Loucy (cell line): ENCODE data around the gene OR2T4.

Experiments
- H2AFZ ChIP-seq: fragments of 200-600 bp; sonication (generic); 2 replicates; pipeline ENCODE4 v1.6.0; 2016; ENCODE audit warnings: antibody characterized with exemption, mild to moderate bottlenecking, low read length, moderate library complexity
- H3F3A ChIP-seq: fragments of 200-600 bp; 2 replicates; pipeline ENCODE4 v1.6.0; 2016; ENCODE audit warnings: antibody characterized with exemption, low read depth, mild to moderate bottlenecking
- H3K27me3 ChIP-seq: fragments of 200-600 bp; sonication (generic); 2 replicates; pipeline ENCODE4 v1.6.1; 2014; ENCODE audit warnings: low read length, mild to moderate bottlenecking; ENCODE audit not compliant: insufficient read depth, poor library complexity, severe bottlenecking
- H3K36me3 ChIP-seq: fragments of 200-600 bp; sonication (generic); 2 replicates; pipeline ENCODE4 v1.6.1; 2016; ENCODE audit warnings: low read length; ENCODE audit not compliant: insufficient read depth
- H3K4me1 ChIP-seq: fragments of 200-600 bp; sonication (generic); 2 replicates; pipeline ENCODE4 v1.5.1; 2014; ENCODE audit warnings: low read length, mild to moderate bottlenecking; ENCODE audit not compliant: insufficient read depth, poor library complexity, severe bottlenecking
- H3K4me2 ChIP-seq: fragments of 200-600 bp; sonication (generic); 2 replicates; pipeline ENCODE4 v1.6.0; 2014; ENCODE audit warnings: antibody characterized with exemption, low read length, low read depth, mild to moderate bottlenecking; ENCODE audit not compliant: poor library complexity, severe bottlenecking
- H3K4me3 ChIP-seq: fragments of 200-600 bp; sonication (generic); 2 replicates; pipeline ENCODE4 v1.5.1; 2014; ENCODE audit warnings: low read length, mild to moderate bottlenecking, mixed read lengths; ENCODE audit not compliant: poor library complexity, severe bottlenecking
- H3K79me2 ChIP-seq: fragments of 200-600 bp; sonication (generic); 2 replicates; pipeline ENCODE4 v1.6.1; 2014; ENCODE audit warnings: low read length; ENCODE audit not compliant: insufficient read depth
- H3K9ac ChIP-seq: fragments of 200-600 bp; sonication (generic); 2 replicates; pipeline ENCODE4 v1.6.0; 2014; ENCODE audit warnings: mild to moderate bottlenecking, low read depth, low read length, moderate library complexity; ENCODE audit not compliant: poor library complexity, severe bottlenecking
- H3K9me2 ChIP-seq: fragments of 200-600 bp; sonication (generic); replicated peaks from 2 replicates; pipeline ENCODE4 v1.6.1; 2016; ENCODE audit warnings: low read depth, low read length, mixed read lengths
- H3K9me3 ChIP-seq: fragments of 200-600 bp; sonication (generic); 2 replicates; pipeline ENCODE4 v1.6.1; 2014; ENCODE audit warnings: mild to moderate bottlenecking, antibody characterized with exemption, low read length, low read depth; ENCODE audit not compliant: insufficient read depth
- H4K20me1 ChIP-seq: fragments of 200-600 bp; sonication (generic); 2 replicates; pipeline ENCODE4 v1.6.0; 2014; ENCODE audit warnings: antibody characterized with exemption, low read length, mild to moderate bottlenecking; ENCODE audit not compliant: insufficient read depth, poor library complexity, severe bottlenecking
- CTCF ChIP-seq: fragments of 200-600 bp; sonication (generic); conservative IDR thresholded peaks from 2 replicates; pipeline ENCODE4 v1.5.1; 2014; ENCODE audit warnings: mild to moderate bottlenecking, antibody characterized with exemption, low read length
- EZH2phosphoT487 ChIP-seq: fragments of 200-600 bp; IDR thresholded peaks from 2 replicates; pipeline ENCODE4 v1.6.1; 2018; ENCODE audit warnings: antibody characterized with exemption, mild to moderate bottlenecking, moderate library complexity, borderline replicate concordance

Gene OR2T4

DNA sequence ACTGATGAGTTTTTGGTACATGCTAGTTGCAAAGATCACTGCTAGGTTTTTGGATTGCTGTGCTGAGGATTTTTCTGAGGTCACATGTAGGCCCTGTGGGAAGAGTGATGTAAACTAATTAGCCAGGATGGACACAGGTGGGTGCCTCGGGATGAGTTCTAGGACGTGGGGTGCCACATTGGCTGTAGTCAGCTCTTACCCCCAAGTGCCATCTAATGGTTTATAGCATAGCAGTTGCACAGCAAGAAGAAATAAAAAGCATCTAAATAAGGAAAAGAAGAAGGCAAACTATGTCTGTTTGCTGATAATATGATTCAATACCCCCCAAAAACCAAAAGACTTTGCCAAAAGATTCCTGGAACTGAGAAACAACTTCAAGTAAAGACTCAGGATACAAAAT lies 31.6 kb downstream of the OR2T4 start:
- Histone ChIP-seq H3K27me3 (no peaks in the 10 kb centered on the region), H3K9me3 (no peaks in the 10 kb centered on the region), H4K20me1 (no peaks in the 10 kb centered on the region), H2AFZ (no peak overlapping the region), H3K36me3 (no peaks in the 10 kb centered on the region), H3K4me3 (no peak overlapping the region), H3K4me1 (no peaks in the 10 kb centered on the region), H3F3A (no peaks in the 10 kb centered on the region), H3K9ac (no peak overlapping the region), H3K4me2 (no peak overlapping the region), H3K9me2 (no peaks in the 10 kb centered on the region), H3K79me2 (no peaks in the 10 kb centered on the region)
- TF ChIP-seq CTCF (no peak), EZH2phosphoT487 (no peak)

DNA sequence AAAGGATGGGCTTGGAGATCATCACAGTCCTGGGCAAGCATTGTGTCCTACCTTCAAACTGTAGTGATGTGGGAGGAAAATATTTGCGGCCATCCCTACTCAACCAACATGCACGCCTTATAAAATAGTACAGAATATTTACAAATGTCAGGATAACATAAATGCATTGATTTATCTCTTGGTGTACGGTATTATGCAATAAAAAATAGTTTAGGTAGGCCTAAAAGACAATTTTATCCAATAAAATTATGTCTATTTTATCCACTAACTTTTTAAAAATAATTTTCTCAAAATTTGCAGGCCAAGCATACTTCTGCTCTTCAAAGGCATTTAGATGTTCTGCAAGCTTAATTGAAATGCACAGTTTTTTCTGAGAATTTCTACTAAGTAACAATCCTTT lies 41.3 kb downstream of the OR2T4 start, which contains the start of gene OR2T1:
Gene OR2T1 (plus strand): TSS at position 301 of the 400 bp plus-strand sequence. CDS start 3,100 bp downstream, outside the sequence.
- no peak within 1 kb of the TSS for H3K4me3 ChIP-seq
- no peak for TF ChIP-seq EZH2phosphoT487
- no peak for TF ChIP-seq CTCF
- no peak within 1 kb of the TSS for H3K4me2 ChIP-seq
- H3K79me2 ChIP-seq: no peaks in the 10 kb centered on the region
- H3K9me2 ChIP-seq: no peaks in the 10 kb centered on the region
- no peak within 1 kb of the TSS for H3K9ac ChIP-seq
- no peaks in the 10 kb centered on the region for H3K36me3 ChIP-seq
- H3K27me3 ChIP-seq: no peaks in the 10 kb centered on the region
- peaks cover 2% of the 10 kb centered on the region; the same call in 1 of the 2 replicates for H3F3A ChIP-seq
- no peaks in the 10 kb centered on the region for H4K20me1 ChIP-seq
- H3K9me3 ChIP-seq: peaks cover 4% of the 10 kb centered on the region; the same call in 1 of the 2 replicates
- H2AFZ ChIP-seq: no peak within 1 kb of the TSS
- no peaks in the 10 kb centered on the region for H3K4me1 ChIP-seq

DNA sequence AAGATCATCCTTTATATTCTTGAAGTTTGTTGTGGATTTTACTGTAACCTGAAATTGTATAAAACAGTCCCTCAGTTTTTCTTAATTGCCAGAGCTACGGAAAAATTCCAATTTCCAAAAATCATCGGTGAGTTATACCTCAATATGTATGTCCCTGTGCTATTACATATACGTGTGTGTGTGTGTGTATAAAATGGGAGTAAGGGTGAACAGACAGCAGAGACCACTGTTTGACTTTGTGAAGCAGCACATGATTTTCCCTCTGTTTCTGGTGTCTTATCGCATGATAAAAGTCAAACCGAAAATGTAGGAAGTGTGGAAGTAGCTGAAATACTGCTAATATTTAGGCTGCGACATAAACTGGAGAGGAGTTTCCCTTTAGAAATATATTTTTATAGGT lies 42.6 kb downstream of the OR2T4 start:
- Histone ChIP-seq H3K9me3 (peaks cover 4% of the 10 kb centered on the region; the same call in 1 of the 2 replicates), H3K79me2 (no peaks in the 10 kb centered on the region)
- TF ChIP-seq CTCF (peak; percentile 43), EZH2phosphoT487 (no peak)

More for the DNA sequence above, 42.6 kb downstream of the OR2T4 start:
- Histone ChIP-seq H3K4me1 (no peaks in the 10 kb centered on the region), H3K27me3 (no peaks in the 10 kb centered on the region), H3F3A (peaks cover 2% of the 10 kb centered on the region; the same call in 1 of the 2 replicates), H4K20me1 (no peaks in the 10 kb centered on the region), H3K4me3 (no peak overlapping the region), H3K36me3 (no peaks in the 10 kb centered on the region), H3K9me2 (no peaks in the 10 kb centered on the region), H3K9ac (no peak overlapping the region), H2AFZ (no peak overlapping the region), H3K4me2 (no peak overlapping the region)
